Measurements from ENCODE around the gene PTPRA. TPM values are rescaled to one million over a fixed set of nuclear protein-coding genes. Genes with fewer than 3 reads are reported as not detected.

The PTPRA gene
- polyA plus RNA-seq, 3 donors from 2014 or later, result 39.5 to 63.5 (median 60.0) TPM

DNA sequence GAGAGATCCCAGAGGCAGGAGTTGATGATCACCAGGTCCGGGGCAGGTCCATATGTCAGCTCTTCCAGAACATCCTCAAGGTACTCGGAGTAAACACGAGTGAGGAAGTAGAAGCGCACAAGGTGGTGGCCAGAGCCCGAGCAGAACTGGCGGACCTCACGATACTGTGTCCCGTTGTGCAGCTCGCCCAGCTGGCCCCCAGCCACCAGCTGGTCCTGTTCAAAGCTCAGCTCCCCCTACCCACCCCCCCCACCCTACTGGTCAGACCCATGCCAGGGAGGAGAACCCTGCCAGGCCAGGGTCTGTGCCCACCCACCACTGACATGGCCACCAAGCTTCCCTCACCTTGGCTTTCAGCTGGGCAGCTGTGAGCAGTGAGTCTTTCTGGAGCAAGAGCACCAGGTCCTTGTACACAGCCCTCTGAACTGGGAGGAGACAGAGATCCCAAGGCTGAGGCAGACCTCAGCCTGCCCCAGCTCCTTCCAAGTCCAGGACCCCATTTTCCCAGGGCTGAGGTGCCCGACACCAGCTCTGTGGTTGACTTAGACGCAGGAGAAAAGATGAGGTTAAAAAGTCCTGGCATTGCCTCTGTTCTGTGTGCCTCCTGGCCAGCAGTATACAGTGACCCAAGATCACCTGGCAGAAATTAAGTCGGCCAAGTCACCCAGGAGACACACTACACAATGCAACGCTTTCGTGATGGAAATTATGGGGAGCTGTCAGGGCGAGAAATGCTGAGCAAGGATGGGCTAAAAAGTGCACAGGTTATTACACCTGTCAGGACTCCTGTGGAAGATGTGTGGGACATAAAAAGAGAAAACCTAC is 34.2 kb upstream of the PTPRA start:
- peaks cover 0 to 13% (median 6%) of the 10 kb centered on the region in 3 donors for H3K27me3 Mint-ChIP-seq (ENCODE audit: low read depth in 3 of 3)
- DNase-seq, result no peak
- peaks cover 28 to 32% of the 10 kb centered on the region in 2 donors for H3K4me1 Mint-ChIP-seq
- H3K36me3 Mint-ChIP-seq, result peaks cover 9 to 14% (median 9%) of the 10 kb centered on the region in 3 donors
- peak overlapping the region; percentile 77 to 92 (median 88) for H3K27ac Mint-ChIP-seq
- H3K9me3 Mint-ChIP-seq, result no peaks in the 10 kb centered on the region
- peak overlapping the region; percentile 83 to 89 (median 86) for H3K4me3 Mint-ChIP-seq

DNA sequence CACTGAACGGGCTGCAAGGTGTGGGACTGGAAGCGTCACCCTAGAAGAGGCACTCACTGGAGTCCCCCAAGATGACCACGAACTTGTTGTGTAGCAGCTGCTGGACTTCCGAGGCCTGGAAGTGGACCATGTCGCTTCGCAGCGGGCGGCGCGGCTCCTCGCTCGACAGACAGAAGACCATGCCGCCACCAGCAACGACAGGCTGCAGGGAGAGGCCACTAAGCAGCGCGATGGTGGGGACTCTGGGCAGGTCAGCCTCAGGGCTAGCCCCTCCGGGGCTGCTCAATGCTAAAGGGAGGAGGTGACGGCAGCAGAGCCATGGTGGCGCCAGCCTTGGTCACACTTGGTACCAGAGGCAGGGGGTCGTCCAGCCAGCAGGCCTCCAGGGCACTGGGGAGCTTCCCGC is 33.5 kb upstream of the PTPRA start:
- DNase-seq, result no peak
- Mint-ChIP-seq H3K4me3 (peak overlapping the region; percentile 83 to 89 (median 86)), H3K27ac (peak overlapping the region; percentile 77 to 92 (median 88)), H3K4me1 (peaks cover 35 to 38% of the 10 kb centered on the region in 2 donors), H3K9me3 (no peaks in the 10 kb centered on the region), H3K36me3 (peaks cover 9 to 14% (median 9%) of the 10 kb centered on the region in 3 donors), H3K27me3 (ENCODE audit: low read depth in 3 of 3) (peaks cover 0 to 12% (median 6%) of the 10 kb centered on the region in 3 donors)

- Mint-ChIP-seq H3K9me3 (no peaks in the 10 kb centered on the region), H3K27ac (peak within 1 kb of the TSS; percentile 81 to 93 (median 89)), H3K4me3 (peak within 1 kb of the TSS; percentile 89 to 93 (median 91)), H3K27me3 (ENCODE audit: low read depth in 3 of 3) (peaks cover 0 to 12% (median 6%) of the 10 kb centered on the region in 3 donors), H3K4me1 (peaks cover 41 to 43% of the 10 kb centered on the region in 2 donors), H3K36me3 (peaks cover 8 to 9% (median 9%) of the 10 kb centered on the region in 3 donors)
- peak; percentile 85 to 88 (median 88) for DNase-seq
Observed at GRCh38 chr20:2840138-2840966, 32.9 kb upstream of the PTPRA start, which contains the start of the genes PCED1A and VPS16. TSS of gene PCED1A (minus strand) at chr20:2840655. CDS start at chr20:2839912, 743 bp downstream. TSS of gene VPS16 (plus strand) at chr20:2840745. CDS start at chr20:2840775, 30 bp downstream.

DNA sequence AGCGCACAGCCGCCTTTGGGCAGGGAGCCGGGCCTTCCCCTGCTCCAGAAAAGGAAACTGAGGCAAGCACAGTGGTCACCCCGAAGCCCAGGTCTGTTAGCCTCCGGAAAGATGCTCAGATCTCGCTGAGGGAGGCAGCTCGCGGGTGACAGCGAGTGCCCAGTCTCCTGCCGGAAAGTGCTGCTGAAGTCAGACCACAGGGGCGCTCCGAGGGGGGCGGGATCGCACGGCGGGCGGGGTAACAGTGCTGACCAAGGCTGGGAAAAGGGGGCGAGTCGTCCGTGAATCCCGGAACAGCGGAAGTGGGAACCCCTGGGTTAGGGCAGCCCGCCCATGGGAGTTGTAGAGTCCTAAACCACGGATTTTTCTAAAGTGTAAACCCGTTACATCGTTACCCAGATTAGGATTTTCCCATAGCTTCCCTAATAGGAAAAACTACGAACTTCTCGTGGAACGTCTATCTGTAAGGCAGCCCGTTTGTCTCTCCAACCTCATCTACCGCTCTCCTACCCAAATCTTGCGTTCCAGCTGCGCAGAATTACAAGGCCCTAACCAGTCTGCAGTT is 32.2 kb upstream of the PTPRA start:
- no peak for DNase-seq
- Mint-ChIP-seq H3K4me1 (peaks cover 42 to 43% of the 10 kb centered on the region in 2 donors), H3K27ac (peak overlapping the region; percentile 74 to 93 (median 88)), H3K9me3 (no peaks in the 10 kb centered on the region), H3K36me3 (peaks cover 8 to 9% (median 9%) of the 10 kb centered on the region in 3 donors), H3K27me3 (ENCODE audit: low read depth in 3 of 3) (peaks cover 0 to 8% (median 6%) of the 10 kb centered on the region in 3 donors), H3K4me3 (peak overlapping the region; percentile 89 to 93 (median 91))

DNA sequence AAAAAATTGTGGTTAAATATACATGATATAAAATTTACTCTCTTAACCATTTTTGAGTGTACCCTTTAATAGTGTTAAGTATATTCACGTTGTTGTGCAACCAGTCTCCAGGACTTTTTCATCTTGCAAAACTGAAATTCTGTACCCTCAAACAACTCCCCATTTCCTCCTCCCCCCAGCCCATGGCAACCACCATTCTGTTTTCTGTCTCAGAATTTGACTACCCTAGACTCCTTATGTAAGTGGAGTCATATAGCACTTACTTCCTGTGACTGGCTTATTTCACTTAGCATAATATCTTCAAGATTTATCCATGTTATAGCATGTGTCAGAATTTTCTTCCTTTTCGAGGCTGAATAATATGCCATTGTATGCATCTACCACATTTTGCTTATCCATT is 27.7 kb upstream of the PTPRA start:
- H3K27me3 Mint-ChIP-seq (ENCODE audit: low read depth in 3 of 3), result peaks cover 2 to 4% (median 3%) of the 10 kb centered on the region in 3 donors
- no peaks in the 10 kb centered on the region for H3K9me3 Mint-ChIP-seq
- DNase-seq, result no peak
- H3K4me1 Mint-ChIP-seq, result peaks cover 34 to 45% of the 10 kb centered on the region in 2 donors
- peak overlapping the region in 4 of 6 donors; percentile 10 to 72 (median 42) for H3K27ac Mint-ChIP-seq
- H3K4me3 Mint-ChIP-seq, result no peak overlapping the region
- no peaks in the 10 kb centered on the region for H3K36me3 Mint-ChIP-seq

DNA sequence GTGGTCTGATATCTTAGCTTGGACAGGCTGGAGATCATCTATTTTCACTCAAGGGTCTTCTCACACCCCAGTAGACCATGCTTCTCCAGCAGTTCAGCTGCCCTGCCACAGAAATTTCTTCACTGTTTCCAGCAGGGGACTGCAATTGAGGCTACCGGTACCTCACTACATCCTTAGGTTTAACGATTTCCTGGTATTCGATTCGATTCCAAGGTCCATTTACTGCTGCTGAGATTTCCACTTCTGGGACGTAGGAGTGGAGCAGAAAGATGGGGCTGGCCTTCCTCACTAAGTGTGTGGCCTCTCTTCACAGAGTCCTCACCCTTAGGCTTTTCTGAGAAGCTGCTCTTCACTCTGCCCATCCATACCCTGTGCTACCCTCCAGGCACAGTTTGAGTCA is 26.6 kb upstream of the PTPRA start:
- H3K36me3 Mint-ChIP-seq, result no peaks in the 10 kb centered on the region
- peaks cover 0 to 5% (median 1%) of the 10 kb centered on the region in 3 donors for H3K27me3 Mint-ChIP-seq (ENCODE audit: low read depth in 3 of 3)
- no peaks in the 10 kb centered on the region for H3K9me3 Mint-ChIP-seq
- no peak for DNase-seq
- H3K4me3 Mint-ChIP-seq, result no peak overlapping the region
- peaks cover 35 to 49% of the 10 kb centered on the region in 2 donors for H3K4me1 Mint-ChIP-seq
- H3K27ac Mint-ChIP-seq, result peak overlapping the region in 3 of 6 donors; percentile 16 to 57 (median 50)

DNA sequence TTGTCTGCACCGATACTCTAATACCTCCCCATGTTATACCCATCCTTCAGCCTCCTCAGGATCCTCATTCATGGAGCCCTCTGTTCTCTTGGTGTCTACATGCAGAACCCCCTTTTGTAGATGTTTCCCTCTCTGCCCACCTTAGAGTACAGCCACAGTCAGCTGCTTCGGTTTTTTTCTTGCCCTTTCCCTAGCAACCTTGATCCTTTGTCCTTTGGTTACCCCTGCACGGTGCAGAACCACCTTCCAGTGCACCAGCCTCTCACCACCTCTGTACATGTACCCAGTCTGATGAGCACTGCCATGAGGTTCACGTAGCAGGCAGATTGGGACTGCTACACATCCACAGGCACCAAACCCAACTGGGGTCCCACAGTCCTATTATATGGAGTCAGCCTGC is 25.5 kb upstream of the PTPRA start:
- no peak for DNase-seq
- peak overlapping the region in 3 of 6 donors; percentile 21 to 75 (median 24) for H3K27ac Mint-ChIP-seq
- H3K27me3 Mint-ChIP-seq (ENCODE audit: low read depth in 3 of 3), result peaks cover 3 to 5% (median 3%) of the 10 kb centered on the region in 3 donors
- peaks cover 46 to 60% of the 10 kb centered on the region in 2 donors for H3K4me1 Mint-ChIP-seq
- no peaks in the 10 kb centered on the region for H3K9me3 Mint-ChIP-seq
- no peak overlapping the region for H3K4me3 Mint-ChIP-seq
- H3K36me3 Mint-ChIP-seq, result no peaks in the 10 kb centered on the region

- Mint-ChIP-seq H3K9me3 (no peaks in the 10 kb centered on the region), H3K27ac (peak overlapping the region in 3 of 6 donors; percentile 24 to 60 (median 45)), H3K4me1 (peaks cover 48 to 53% of the 10 kb centered on the region in 2 donors), H3K27me3 (ENCODE audit: low read depth in 3 of 3) (peaks cover 3 to 5% (median 5%) of the 10 kb centered on the region in 3 donors), H3K4me3 (no peak overlapping the region), H3K36me3 (no peaks in the 10 kb centered on the region)
- DNase-seq, result no peak
Observed at GRCh38 chr20:2849529-2849928, 23.8 kb upstream of the PTPRA start.

- peak overlapping the region in 4 of 5 donors; percentile 48 to 68 (median 60) for H3K4me3 Mint-ChIP-seq
- H3K27ac Mint-ChIP-seq, result peak overlapping the region; percentile 87 to 96 (median 94)
- no peak for DNase-seq
- H3K27me3 Mint-ChIP-seq (ENCODE audit: low read depth in 3 of 3), result peaks cover 3 to 5% (median 5%) of the 10 kb centered on the region in 3 donors
- H3K36me3 Mint-ChIP-seq, result no peaks in the 10 kb centered on the region
- H3K9me3 Mint-ChIP-seq, result no peaks in the 10 kb centered on the region
- peaks cover 43 to 46% of the 10 kb centered on the region in 2 donors for H3K4me1 Mint-ChIP-seq
Observed at GRCh38 chr20:2851086-2851485, 22.2 kb upstream of the PTPRA start.

GRCh38 chr20:2858591-2858990 is 14.7 kb upstream of the PTPRA start:
- H3K36me3 Mint-ChIP-seq, result peaks cover 0 to 10% (median 4%) of the 10 kb centered on the region in 3 donors
- peak overlapping the region in 4 of 6 donors; percentile 5 to 51 (median 26) for H3K27ac Mint-ChIP-seq
- peaks cover 7 to 17% of the 10 kb centered on the region in 2 donors for H3K4me1 Mint-ChIP-seq
- DNase-seq, result no peak
- no peak overlapping the region for H3K4me3 Mint-ChIP-seq
- no peaks in the 10 kb centered on the region for H3K27me3 Mint-ChIP-seq (ENCODE audit: low read depth in 3 of 3)
- no peaks in the 10 kb centered on the region for H3K9me3 Mint-ChIP-seq

DNA sequence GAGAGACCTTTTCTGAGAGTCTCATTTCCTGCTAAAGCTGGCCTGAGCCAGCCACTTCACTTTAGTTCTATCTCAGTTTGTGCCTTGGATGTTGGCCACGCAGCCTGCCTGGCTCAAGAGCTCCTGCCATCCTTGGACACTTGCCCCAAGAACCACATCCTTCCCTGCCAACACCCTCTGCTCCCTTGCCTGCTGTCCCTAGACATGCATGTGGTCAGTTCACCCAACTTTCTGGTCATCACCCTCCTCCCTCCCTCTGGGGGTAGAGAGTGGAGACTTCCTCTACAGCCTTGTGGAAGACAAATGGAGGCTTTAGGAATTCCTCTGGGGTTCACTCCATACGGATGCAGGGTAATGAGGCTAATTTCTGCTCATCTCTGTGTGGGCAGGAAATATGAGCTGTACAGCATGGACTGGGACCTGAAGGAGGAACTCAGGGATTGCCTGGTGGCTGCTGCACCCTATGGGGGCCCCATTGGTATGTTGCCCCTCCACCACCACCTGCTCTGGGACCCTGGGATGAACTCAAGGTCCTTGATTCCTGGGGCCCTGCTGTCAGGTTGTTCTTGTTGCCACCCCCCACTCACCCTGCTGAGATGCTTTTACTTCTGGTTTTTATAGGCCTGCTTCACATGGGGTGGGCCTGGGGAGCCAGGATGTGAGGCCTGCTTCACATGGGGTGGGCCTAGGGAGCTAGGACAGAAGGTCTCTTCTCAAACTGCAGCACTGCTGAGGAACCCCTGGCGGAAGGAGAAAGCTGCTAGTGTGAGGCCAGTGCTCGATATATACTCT is 13.8 kb upstream of the PTPRA start:
- peak overlapping the region in 3 of 6 donors; percentile 17 to 30 (median 30) for H3K27ac Mint-ChIP-seq
- no peaks in the 10 kb centered on the region for H3K27me3 Mint-ChIP-seq (ENCODE audit: low read depth in 3 of 3)
- H3K4me3 Mint-ChIP-seq, result no peak overlapping the region
- H3K9me3 Mint-ChIP-seq, result no peaks in the 10 kb centered on the region
- peaks cover 10 to 23% of the 10 kb centered on the region in 2 donors for H3K4me1 Mint-ChIP-seq
- DNase-seq, result no peak
- H3K36me3 Mint-ChIP-seq, result peaks cover 0 to 10% (median 4%) of the 10 kb centered on the region in 3 donors

- peak overlapping the region; percentile 89 to 98 (median 96) for H3K27ac Mint-ChIP-seq
- H3K27me3 Mint-ChIP-seq (ENCODE audit: low read depth in 3 of 3), result peaks cover 4 to 9% (median 8%) of the 10 kb centered on the region in 3 donors
- peaks cover 0 to 10% (median 4%) of the 10 kb centered on the region in 3 donors for H3K36me3 Mint-ChIP-seq
- DNase-seq, result no peak
- H3K9me3 Mint-ChIP-seq, result no peaks in the 10 kb centered on the region
- peaks cover 53 to 54% of the 10 kb centered on the region in 2 donors for H3K4me1 Mint-ChIP-seq
- H3K4me3 Mint-ChIP-seq, result peak overlapping the region; percentile 39 to 93 (median 79)
Observed at GRCh38 chr20:2864626-2865025, 8.7 kb upstream of the PTPRA start.

Data from immature natural killer cell (primary cell).